ENCODE data around the gene DENND5A.

DNA sequence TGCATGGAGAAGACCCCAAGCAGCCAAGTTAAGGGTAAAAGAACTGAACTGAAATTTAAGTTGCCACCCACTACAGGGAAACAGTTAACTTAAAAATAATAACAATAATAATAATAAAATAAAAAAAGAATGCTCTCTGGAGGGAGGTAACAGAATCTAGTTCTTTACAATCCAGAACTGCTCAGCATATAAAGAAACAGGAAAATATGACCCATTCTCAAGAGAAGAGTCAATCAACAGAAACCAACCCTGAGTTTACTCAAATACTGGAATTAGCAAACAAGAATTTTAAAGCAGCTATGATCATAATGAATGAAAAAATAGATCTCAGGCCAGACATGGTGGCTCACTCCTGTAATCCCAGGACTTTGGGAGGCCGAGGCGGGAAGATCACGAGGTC is 53.8 kb downstream of the DENND5A start:
- TF ChIP-seq, protein P1, sequence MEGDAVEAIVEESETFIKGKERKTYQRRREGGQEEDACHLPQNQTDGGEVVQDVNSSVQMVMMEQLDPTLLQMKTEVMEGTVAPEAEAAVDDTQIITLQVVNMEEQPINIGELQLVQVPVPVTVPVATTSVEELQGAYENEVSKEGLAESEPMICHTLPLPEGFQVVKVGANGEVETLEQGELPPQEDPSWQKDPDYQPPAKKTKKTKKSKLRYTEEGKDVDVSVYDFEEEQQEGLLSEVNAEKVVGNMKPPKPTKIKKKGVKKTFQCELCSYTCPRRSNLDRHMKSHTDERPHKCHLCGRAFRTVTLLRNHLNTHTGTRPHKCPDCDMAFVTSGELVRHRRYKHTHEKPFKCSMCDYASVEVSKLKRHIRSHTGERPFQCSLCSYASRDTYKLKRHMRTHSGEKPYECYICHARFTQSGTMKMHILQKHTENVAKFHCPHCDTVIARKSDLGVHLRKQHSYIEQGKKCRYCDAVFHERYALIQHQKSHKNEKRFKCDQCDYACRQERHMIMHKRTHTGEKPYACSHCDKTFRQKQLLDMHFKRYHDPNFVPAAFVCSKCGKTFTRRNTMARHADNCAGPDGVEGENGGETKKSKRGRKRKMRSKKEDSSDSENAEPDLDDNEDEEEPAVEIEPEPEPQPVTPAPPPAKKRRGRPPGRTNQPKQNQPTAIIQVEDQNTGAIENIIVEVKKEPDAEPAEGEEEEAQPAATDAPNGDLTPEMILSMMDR (IDR thresholded peaks at IDR 0.05): no peak
- no peak for TF ChIP-seq EZH2 (IDR thresholded peaks at IDR 0.05; ENCODE audit: borderline replicate concordance, insufficient read depth, low read depth, low read length, poor library complexity, severe bottlenecking)
